ENCODE results near the gene FOXC1. TPM values are rescaled to one million over a fixed set of nuclear protein-coding genes. Genes with fewer than 3 reads are reported as not detected.
A peak's percentile ranks its signal among the peaks of the same experiment; 100 is the strongest.

The FOXC1 gene
- total and polyA plus RNA-seq, 2 of the 13 experiments (the other 11 are each of a cell fraction or from before 2014, with no cell fraction given) = 0.44 to 0.55 TPM

- Histone ChIP-seq H3K27ac (ENCODE audit: extremely low read length, insufficient read depth, low read length) (no peak overlapping the region), H3K4me2 (ENCODE audit: low read depth, low read length) (no peak overlapping the region), H2AFZ (ENCODE audit: low read length) (no peak overlapping the region), H3K9me3 (ENCODE audit: low read length) (no peaks in the 10 kb centered on the region), H3K4me1 (ENCODE audit: insufficient read depth, low read length) (peaks cover 16% of the 10 kb centered on the region), H3K79me2 (ENCODE audit: insufficient read depth, low read length) (no peaks in the 10 kb centered on the region), H3K36me3 (replicated peaks in 1 of 2; ENCODE audit: control insufficient read depth in 1 of 2, insufficient read depth in 2 of 2, low read length in 2 of 2) (no peaks in the 10 kb centered on the region), H4K20me1 (ENCODE audit: insufficient read depth, low read length) (no peaks in the 10 kb centered on the region), H3K9ac (ENCODE audit: insufficient read depth, low read depth, low read length) (no peak overlapping the region), H3K27me3 (ENCODE audit: control insufficient read depth in 1 of 2, insufficient read depth in 2 of 2, low read length in 2 of 2) (peaks cover 2 to 17% of the 10 kb centered on the region in 2 experiments; a peak in 2 of 5 replicates), H3K4me3 (replicated peaks in 1 of 3; ENCODE audit: insufficient read depth in 1 of 3, low read depth in 2 of 3, low read length in 3 of 3) (no peak overlapping the region)
- intact Hi-C loops (cut with micrococcal nuclease; ENCODE audit: unreplicated experiment) (no loop called here), in situ Hi-C loops (cut with HindIII; ENCODE audit: extremely low pct_ligation_motif_present, low pct_unique_long_range_greater_than_20kb) (no loop called here)
- DNase-seq (ENCODE audit: low spot score) (no peak), ATAC-seq (no peak), FAIRE-seq (no peak)
- ChIA-PET CTCF (ENCODE audit: low intra/inter-chr PET ratio, low total read pairs) (no interaction called here), POLR2A (no interaction called here)
- BruUV-seq (replicated peaks) = no TSS peak
- TF ChIP-seq NFE2L2 (IDR thresholded peaks at IDR 0.05; ENCODE audit: low read length) = no peak
- no peak for TF ChIP-seq ATM (IDR thresholded peaks at IDR 0.05; ENCODE audit: borderline replicate concordance)
- no peak for TF ChIP-seq MIXL1 (CRISPR knock-in tag; IDR thresholded peaks at IDR 0.05)
- no peak for TF ChIP-seq ZNF121 (CRISPR knock-in tag; IDR thresholded peaks at IDR 0.05)
- TF ChIP-seq, protein P1, sequence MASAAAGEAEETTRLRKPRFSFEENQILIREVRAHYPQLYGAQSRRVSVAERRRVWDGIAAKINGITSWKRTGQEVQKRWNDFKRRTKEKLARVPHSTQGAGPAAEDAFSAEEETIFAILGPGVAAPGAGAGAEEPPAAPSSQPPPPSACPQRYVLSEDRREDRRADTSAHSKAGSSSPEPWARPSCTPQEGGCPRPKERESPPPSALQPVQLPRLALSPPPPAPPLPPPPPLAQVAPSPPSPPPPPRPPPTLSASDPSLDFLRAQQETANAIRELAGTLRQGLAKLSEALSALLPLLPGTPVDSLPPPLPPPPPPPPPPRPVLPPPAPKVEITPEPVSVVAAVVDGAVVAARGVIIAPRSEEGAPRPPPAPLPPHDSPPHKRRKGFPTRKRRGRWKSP (CRISPR knock-in tag; IDR thresholded peaks at IDR 0.05) = no peak
- 0 out of 2 replicates have a peak, but pooled peaks have one; percentile 75 for TF ChIP-seq NONO (IDR thresholded peaks at IDR 0.05)
- TF ChIP-seq NONO (CRISPR knock-in tag; conservative IDR thresholded peaks at IDR 0.05) = no peak
- 0 out of 2 replicates have a peak, but pooled peaks have one; percentile 27 for TF ChIP-seq ZNF207 (IDR thresholded peaks at IDR 0.05; ENCODE audit: borderline replicate concordance)
- no peak for TF ChIP-seq ZNF766 (CRISPR knock-in tag; IDR thresholded peaks at IDR 0.05; ENCODE audit: borderline replicate concordance)
- no peak for TF ChIP-seq YY1 (IDR thresholded peaks at IDR 0.05; ENCODE audit: insufficient read depth, insufficient replicate concordance, low read depth, low read length)
- TF ChIP-seq ISL2 (CRISPR knock-in tag; IDR thresholded peaks at IDR 0.05) = no peak
- TF ChIP-seq ZNF282 (IDR thresholded peaks at IDR 0.05; ENCODE audit: partially characterized antibody) = peak; percentile 19
- 0 out of 2 replicates have a peak, but pooled peaks have one; percentile 39 for TF ChIP-seq FOXP1 (IDR thresholded peaks at IDR 0.05)
- TF ChIP-seq FOXP1 (CRISPR knock-in tag; IDR thresholded peaks at IDR 0.05) = no peak
- TF ChIP-seq, protein P2, sequence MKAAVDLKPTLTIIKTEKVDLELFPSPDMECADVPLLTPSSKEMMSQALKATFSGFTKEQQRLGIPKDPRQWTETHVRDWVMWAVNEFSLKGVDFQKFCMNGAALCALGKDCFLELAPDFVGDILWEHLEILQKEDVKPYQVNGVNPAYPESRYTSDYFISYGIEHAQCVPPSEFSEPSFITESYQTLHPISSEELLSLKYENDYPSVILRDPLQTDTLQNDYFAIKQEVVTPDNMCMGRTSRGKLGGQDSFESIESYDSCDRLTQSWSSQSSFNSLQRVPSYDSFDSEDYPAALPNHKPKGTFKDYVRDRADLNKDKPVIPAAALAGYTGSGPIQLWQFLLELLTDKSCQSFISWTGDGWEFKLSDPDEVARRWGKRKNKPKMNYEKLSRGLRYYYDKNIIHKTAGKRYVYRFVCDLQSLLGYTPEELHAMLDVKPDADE (CRISPR knock-in tag; IDR thresholded peaks at IDR 0.05) = no peak
- TF ChIP-seq FOXK2 (IDR thresholded peaks at IDR 0.05) = peak; percentile 20; the same call in 1 of the 2 replicates
- 0 out of 2 replicates have a peak, but pooled peaks have one; percentile 55 for TF ChIP-seq IKZF1 (IDR thresholded peaks at IDR 0.05)
- TF ChIP-seq ZNF546 (CRISPR knock-in tag; conservative IDR thresholded peaks at IDR 0.05) = no peak
- WGBS (ENCODE audit: low lambda C conversion rate) = 49% methylated on average over 5 of the region's 5 CpGs
Observed at GRCh38 chr6:1586861-1587450, 22.8 kb upstream of the FOXC1 start.

Measured in HepG2 (cell line).